Tibial nerve (tissue), 4 donors: ENCODE measurements around the gene ANO1.

ENCODE experiments used
- CTCF ChIP-seq, 5 experiments: fragments of 200-600 bp in 3 of 5; fragments of 450-650 bp in 2 of 5; sonication (generic) in 3 of 5; IDR thresholded peaks; one replicate each; pipeline ENCODE4 v1.5.1; 2016 to 2019; ENCODE audit warnings: antibody characterized with exemption in 5 of 5, mild to moderate bottlenecking in 3 of 5, moderate library complexity in 2 of 5
- EP300 ChIP-seq, 2 donors: sonication (generic); formaldehyde crosslinking; IDR thresholded peaks; one replicate each; pipeline ENCODE4 v1.6.1; 2017; ENCODE audit warnings: antibody characterized with exemption in 2 of 2, mild to moderate bottlenecking in 1 of 2
- POLR2A ChIP-seq, 2 donors: fragments of 450-650 bp; IDR thresholded peaks; one replicate each; pipeline ENCODE4 v1.6.1; 2017; ENCODE audit warnings: antibody characterized with exemption in 2 of 2, mild to moderate bottlenecking in 2 of 2, moderate library complexity in 2 of 2

GRCh38 chr11:70220920-70221319 is 142.8 kb downstream of the ANO1 start:
- no peak for TF ChIP-seq CTCF (IDR thresholded peaks at IDR 0.05)
- TF ChIP-seq POLR2A (IDR thresholded peaks at IDR 0.05), result no peak
- TF ChIP-seq EP300 (IDR thresholded peaks at IDR 0.05), result no peak
